ENCODE data around the gene TAOK1.
"Not testable (repeated sequence)": the region's sequence is repeated elsewhere in the genome, so short reads cannot be mapped to it uniquely, and the experiment has no call there.

Gene TAOK1

DNA sequence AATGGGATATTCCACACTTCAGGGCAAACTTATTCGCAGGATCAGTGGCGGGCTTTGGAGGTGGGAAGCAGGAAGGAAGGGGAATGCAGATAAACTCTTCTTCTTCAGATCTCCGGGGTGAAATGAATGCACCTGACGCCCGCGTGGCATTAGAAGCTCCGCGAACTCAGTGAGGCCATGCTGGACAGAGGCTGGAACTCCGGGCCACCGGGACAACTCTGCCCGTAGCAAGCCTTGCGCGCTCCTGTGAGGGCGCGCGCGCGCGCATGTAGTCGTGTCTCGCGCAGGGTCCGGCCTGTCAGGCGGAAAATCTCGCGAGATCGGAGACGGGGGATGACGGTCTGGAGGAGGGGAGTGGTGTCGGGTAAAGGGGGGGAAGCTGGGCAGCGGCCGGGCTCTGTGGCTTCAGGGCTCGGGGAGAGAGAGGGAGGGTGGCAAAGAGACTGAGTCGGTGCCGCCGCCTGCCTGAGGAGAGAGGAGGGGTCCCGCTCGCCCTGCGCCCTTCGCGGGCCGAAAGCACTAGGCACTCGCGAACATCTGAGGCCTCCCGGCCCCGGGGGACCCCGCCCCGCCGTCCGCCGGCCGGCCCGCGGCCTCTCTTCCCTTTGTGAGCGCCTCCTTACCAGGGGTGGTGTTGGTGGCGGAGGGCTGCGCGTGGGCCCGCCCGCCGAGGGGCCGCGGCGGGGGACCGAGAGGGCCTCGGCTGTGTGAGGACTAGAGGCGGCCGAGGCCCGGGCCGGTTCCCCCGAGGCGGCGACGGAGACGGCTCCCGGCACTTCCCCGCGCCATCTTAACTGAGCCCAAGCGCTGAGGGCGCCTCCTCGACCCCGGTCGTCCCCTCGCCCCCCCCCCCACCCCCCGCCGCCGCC, at the start of gene TAOK1:
Gene TAOK1, plus strand, starts transcription at position 382 of the 869 bp plus-strand sequence. CDS start 61,186 bp downstream, outside the sequence.
- DNase-seq (ENCODE audit: low read depth, low spot score), result peak; percentile 87

DNA sequence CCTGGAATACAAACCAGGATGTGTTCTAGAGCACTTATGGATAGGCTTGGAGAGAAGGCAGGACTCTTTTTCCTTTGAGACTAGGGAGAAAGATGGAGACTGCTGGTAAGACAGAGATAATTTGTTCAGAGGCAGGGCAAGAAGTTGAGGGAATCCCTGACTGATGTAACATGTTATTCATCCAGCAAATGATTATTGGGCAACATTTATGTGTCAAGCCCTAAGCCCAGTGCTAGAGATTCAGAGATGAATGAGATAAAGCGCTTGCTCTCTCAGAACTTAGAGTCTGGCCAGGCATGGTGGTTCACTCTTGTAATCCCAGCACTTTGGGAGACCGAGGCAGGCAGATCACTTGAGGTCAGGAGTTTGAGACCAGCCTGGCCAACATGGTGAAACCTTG, 48.4 kb upstream of the TAOK1 start:
- no peak for DNase-seq (ENCODE audit: low read depth, low spot score)

DNA sequence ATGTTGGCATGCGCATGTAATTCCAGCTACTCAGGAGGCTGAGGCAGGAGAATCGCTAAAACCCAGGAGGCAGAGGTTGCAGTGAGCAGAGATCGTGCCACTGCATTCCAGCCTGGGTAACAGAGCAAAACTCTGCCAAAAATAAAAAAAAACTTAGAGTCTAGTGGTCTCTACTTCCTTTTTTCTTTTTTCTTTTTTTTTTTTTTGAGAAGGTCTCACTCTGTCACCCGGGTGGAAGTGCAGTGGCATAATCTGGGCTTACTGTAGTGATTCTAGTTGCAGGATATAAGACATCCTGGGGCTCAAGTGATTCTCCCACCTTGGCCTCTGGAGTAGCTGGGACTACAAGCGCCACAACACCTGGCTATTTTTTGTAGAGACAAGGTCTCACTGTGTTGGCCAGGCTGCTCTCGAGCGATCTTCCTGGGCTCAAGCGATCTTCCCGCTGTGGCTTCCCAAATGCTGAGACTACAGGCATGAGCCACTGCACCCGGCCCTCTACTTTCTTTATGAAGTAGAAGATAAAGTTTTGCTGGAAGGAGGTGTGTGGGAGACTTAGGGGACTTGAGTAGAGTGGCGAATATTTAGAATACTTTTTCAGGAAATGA, 47.9 kb upstream of the TAOK1 start:
- no peak for DNase-seq (ENCODE audit: low read depth, low spot score)

DNA sequence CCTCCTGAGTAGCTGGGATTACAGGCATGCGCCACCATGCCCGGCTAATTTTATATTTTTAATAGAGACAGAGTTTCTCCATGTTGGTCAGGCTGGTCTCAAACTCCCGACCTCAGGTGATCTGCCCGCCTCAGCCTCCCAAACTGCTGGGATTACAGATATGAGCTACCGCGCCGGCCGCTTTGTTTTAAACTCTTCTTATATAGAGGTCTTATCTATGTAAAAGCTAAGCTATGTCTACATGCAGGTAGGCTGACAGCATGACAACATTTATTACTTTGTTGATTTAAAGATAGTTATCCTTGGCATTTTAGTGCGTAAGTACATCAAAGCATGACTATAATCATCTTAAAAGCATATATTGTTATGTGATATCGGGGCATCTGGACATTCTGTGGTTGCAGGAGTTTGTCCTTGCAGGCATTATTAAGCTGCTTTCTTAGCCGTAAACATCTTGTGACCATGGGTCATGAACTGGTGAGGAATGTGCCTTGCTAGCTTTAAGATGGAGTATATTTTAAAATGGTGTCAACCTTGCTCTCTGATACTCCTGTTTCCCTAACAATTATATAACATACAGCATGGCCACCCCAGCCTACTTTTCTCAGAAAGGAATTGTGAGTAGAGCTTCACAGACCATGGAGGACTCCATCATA, 45.8 kb upstream of the TAOK1 start:
- DNase-seq (ENCODE audit: low read depth, low spot score), result no peak

DNA sequence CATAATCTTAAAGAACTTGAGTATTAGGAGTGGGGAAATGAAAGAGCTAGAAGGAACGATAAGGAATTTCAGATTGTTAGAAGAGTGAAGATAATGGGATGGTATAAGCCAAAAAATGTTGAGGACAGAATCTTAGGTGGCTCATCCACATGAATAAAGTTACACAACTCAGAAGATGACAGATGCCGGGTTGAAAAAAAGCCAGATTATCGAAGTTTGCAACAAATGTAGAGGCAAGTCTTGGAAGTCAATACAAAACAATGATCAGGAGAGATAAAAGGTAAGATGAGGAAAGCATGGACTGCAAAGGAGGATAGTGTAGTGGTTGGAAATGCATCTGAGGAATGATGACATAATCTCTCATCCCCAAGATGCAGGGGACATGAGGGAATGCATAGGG, 45.1 kb upstream of the TAOK1 start:
- no peak for DNase-seq (ENCODE audit: low read depth, low spot score)

DNA sequence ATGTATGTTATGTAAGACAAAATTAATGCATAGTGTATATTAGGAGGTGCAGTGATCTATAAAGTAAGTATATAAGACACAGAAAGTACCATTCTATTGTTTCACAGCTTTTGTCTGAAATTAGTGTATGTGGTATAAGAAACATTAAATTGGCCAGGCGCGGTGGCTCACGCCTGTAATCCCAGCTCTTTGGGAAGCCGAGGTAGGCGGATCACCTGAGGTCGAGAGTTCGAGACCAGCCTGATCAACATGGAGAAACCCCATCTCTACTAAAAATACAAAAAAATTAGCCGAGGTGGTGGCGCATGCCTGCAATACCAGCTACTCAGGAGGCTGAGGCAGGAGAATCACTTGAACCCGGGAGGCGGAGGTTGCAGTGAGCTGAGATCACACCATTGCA, 44.7 kb upstream of the TAOK1 start:
- not testable (repeated sequence) for DNase-seq (ENCODE audit: low read depth, low spot score)

DNA sequence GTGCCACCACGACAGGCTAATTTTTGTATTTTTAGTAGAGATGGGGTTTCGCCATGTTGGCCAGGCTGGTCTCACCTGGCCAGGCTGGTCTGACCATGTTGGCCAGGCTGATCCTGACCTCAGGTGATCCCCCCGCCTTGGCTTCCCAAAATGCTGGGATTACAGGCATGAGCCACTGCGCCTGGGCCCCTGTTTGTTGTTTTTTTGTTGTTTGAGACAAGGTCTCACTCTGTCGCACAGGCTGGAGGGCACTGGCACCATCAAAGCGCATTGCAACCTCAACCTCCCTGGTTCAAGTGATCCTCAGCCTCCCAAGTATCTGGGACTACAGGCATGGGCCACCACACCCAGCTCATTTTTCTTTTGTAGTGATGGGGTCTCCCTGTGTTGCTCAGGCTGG, 43.7 kb upstream of the TAOK1 start:
- DNase-seq (ENCODE audit: low read depth, low spot score), result no peak

DNA sequence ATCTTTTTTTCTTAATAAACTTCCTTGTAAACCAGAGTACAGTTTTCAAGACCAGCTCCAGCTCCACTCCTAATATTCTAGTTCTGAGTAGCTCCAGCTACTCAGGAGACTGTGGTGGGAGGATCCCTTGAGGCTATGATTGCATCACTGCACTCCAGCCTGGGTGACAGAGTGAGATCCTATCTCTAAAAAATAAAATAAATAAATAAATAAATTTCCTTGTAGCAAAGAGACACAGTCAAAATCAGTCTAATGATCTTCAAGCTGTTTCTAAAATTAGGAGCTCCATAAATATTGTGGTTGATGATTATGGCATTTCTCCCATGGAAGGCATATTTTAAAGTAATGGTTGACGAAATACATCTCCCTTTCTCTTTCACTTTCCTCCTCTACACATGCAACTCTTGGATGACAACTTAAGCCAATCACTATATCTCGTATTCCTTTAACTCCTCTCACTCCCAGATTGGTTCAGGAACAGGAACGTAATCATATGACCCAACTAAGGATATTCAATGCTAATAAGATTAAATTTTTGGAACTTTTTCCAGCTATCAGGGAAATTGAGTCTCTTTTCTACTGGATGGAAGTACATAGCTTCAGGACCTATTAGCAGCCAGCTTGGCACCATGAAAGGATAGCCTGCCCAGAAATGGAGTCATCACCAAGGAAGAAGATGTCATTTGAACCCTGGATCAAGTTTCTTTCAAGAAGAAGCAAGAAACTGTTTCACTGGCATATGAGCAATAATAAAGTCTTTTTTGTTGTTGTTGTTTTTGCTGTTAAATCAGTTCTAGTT, 42.1 kb upstream of the TAOK1 start:
- DNase-seq (ENCODE audit: low read depth, low spot score), result no peak

DNA sequence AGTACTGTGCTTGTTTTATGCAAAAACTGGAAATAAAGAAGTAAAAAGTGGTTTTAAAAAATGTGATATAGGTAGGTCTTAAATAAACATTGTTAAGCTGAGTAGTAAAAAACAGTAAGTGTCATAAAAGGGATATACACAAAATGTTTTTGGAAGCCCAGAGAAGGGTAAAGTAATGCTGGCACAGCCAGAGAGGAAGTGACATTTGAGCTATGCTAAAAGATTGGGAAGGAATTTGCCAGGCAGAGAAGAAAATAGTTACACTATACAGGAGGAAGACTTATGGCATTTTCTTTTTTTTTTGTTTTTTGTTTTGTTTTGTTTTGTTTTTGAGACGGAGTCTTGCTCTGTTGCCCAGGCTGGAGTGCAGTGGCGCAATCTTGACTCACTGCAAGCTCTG, 40.8 kb upstream of the TAOK1 start:
- DNase-seq (ENCODE audit: low read depth, low spot score), result no peak

DNA sequence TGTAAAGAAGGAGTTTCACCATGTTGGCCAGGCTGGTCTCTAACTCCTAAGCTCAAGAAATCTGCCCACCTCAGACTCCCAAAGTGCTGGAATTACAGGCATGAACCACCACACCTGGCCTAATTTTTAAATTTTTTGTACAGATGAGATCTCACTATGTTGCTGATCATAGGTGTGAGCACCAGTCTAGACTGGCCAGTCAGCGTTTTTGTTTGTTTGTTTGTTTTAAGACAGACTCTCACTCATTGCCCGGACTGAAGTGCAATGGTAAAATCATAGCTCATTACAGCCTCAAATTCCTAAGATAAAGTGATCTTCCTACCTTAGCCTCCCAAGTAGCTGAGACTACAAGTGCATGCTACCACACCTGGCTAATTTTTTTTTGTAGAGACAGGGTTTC, 38.0 kb upstream of the TAOK1 start:
- no peak for DNase-seq (ENCODE audit: low read depth, low spot score)

DNA sequence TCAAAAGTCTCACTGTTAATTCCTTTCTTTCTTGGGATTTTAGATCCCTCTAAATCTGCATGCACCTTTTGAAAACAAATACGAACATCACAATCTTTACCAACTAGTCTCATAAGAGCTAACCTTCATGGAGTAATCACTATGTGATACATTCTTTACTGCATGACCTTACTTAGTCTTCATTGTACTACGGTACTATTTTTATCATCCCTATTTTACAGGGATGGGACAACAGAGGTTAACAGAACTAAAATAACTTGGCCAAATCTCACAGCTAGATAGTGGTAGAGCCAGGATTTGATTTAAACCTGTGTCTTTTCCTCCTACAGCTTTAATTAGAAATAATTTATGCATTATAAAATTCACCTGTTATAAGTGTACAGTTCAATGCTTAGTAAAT, 32.9 kb upstream of the TAOK1 start:
- no peak for DNase-seq (ENCODE audit: low read depth, low spot score)

DNA sequence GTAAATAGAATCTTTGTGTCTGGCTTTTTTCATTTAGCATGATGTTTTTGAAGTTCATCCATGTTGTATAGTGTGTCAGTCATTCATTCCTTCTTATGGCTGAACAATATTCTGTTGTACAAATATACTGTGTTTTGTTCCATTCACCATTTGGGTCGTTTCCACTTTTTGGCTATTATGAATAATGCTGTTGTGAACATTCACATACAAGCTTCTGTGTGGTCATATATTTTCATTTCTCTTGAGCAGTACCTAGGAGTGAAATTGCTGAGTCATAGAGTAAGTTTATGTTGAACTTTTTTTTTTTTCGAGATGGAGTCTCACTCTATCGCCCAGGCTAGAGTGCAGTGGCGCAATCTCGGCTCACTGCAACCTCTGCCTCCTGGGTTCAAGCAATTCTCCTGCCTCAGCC, 32.3 kb upstream of the TAOK1 start:
- no peak for DNase-seq (ENCODE audit: low read depth, low spot score)

DNA sequence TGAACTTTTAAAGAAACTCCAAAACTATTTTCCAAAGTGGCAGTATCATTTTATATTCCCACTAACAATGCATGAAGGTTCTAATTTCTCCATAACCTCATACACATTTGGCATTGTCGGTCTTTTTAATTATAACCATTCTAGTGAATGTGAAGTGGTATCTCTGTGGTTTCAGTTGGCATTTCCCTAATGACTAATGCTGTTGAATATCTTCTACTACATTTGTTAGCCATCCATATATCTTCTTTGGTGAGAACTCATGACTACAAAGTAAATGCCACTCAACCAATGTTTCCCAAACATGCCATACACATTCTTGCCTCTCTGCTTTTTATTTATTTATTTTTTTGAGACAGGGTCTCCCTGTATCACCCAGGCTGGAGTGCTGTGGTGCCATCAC, 31.7 kb upstream of the TAOK1 start:
- DNase-seq (ENCODE audit: low read depth, low spot score), result no peak

DNA sequence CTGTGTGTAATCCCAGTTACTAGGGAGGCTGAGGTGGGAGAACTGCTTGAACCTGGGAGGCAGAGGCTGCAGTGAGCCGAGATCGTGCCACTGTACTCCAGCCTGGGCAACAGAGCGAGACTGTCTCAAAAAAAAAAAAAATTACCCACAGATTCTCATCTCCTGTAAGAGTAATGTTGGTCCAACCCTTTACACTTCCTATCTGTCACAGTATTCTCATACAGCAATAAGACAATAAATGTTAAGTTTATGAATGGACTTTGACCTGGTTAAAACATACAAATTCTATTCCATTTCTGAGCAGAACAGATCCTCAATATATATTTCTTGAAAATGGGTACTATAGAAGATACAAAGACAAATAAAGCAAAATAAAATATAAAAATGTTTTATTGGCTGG, 30.4 kb upstream of the TAOK1 start:
- no peak for DNase-seq (ENCODE audit: low read depth, low spot score)

DNA sequence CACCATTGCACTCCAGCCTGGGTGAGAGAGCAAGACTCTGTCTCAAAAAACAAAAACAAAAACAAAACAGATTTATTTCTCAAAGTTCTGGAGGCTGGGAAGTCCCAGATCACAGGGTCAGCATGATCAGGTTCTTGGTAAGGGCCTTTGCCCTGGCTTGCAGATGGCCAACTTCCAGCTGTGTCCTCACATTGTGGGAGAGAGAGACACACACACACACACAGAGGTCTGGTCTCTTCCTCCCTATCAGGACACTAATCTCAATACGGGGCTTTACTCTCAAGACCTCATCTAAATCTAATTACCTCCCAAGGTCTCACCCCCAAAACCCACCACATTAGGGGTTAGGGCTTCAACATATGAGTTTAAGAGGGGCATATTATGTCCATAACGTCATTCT, 26.4 kb upstream of the TAOK1 start:
- DNase-seq (ENCODE audit: low read depth, low spot score), result no peak

DNA sequence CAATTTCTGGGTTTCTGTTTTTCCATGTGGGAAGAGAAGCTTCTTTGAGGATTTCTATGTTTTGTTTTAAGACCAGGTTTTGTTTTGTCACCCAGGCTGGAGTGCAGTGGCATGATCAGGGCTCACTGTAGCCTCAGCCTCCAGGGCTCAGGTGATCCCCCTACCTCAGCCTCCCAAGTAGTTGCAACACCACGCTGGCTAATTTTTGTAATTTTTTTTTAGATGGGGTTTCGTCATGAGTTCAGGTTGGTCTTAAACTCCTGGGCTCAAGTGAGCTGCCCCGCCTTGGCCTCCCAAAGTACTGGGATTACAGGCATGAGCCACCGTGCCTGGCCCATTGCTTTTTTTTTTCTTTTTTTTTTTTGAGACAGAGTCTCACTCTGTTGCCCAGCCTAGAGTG, 25.5 kb upstream of the TAOK1 start:
- no peak for DNase-seq (ENCODE audit: low read depth, low spot score)

DNA sequence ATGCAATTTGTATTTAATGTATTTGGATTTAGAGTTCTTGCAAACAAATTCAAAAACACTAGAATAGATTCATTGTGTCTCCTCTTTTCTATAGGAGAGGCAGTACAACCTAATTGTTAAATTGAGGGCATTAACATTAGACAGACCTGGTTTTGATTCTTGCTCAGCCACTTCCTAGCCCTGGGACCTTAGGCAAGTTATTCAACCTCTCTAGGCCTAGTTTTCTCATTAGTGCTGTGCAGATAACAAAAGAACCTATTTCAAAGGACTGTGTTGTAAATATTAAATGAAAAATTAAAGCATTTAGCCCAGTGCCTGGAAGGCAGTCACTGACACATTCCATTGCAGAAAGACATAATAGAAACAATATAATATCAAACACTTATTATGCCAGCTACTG, 22.0 kb upstream of the TAOK1 start:
- DNase-seq (ENCODE audit: low read depth, low spot score), result no peak

DNA sequence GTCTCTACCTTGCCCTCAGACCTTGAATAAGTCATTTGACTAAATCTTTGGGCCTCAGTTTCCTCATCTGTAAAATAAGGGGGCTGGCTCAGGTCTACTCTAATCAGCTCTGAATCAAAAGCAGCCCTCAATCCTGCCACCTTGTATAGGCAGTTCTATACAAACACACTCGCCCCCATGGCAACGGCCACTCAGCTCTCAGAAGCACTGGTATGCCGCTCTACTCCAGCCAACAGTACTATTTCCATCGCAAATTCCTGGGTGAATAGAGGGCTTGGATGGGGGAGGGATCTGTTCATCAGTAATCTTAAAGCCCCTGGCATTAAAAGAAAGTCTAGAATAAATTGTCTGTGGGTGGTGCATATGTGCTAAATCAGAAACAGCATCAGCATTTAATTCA, 21.2 kb upstream of the TAOK1 start:
- DNase-seq (ENCODE audit: low read depth, low spot score), result no peak

DNA sequence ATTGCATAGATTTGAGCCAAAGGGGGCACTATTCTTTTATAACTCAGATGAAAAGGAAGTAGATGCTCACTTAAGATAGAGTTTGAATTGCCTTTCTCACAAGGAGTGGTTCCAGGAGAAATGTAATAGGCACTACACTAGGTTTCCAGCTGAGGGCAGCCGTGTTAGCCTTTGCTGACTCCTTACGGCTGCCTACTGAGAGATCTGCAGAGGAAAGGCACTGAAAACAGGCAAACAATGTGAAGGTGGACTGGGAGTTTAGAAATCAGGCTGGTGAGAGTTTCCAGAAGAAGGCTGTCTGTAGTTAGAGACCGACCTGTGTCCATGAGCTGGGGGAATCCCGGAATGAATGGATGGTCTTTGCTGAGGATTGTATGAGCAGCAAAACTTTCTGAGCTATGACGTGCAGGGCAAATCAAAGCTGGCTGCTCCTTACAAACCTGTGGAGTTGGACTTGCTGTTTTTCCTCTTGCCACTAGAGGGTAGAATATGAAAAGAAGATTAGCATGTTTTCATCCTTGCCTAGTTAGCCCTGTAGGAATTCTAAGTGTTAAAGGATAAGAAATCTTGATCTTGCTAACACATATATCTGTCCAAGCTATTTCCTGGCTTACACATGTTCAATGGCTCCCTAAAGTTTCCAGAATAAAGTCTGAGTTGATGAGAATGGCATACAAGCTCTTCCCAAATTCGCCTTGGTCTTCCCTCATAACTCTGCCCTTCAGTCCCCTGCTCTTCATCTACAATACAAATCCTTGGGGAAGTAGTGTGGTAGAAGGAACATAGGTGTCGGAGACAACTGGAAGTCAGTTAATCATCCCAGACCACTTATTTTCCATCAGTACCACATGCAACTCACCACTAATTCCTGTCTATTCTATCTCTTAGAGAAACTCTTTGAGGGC, 20.1 kb upstream of the TAOK1 start:
- peak; percentile 69 for DNase-seq (ENCODE audit: low read depth, low spot score)

DNA sequence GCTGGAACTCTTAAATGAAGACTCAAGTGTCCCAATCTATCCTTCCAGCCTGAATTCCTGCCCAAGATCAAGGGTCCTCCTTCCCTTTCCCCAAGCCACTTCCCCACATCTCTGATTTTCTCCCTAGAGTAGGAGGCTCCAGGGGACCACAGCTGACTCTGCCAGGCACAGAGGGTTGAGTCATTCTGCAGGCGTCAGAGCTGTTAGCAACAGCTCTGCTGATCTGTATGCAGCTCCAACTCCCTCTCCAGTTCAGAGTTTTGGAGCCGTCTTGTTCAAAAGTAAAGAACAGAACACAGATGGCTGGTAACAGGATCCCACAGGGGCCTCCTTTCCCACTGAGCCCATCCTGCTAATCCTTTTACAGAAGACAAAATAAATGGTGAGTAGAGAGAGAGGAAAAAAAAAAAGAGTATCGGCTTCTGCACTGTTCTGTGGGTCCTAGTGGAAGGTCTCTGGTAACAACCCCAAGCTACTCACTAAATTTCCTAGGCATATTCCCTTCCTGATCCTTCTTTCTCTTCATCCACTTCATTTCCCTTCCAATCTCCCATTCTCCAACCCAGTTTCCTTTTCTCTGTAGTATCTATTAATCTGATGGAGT, 13.4 kb upstream of the TAOK1 start:
- DNase-seq (ENCODE audit: low read depth, low spot score), result no peak

DNA sequence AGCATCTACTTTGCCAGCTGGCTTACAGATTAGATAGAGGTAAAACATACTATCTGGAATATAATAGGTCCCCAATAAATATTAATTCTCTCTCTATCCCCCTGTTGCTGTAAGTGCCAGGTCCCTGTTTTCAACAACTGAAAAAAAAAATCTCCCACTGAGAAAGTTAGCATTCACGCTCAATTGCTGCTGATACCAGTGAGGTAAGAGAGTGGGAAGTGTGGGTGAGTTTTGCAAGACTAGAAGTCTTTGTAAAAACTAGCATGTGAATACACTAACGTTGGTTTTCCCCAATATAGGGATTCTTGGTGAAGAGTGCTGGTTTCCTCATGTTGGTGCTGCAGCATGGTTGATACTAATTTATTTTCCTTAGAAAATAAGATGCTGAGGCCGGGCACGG, 11.7 kb upstream of the TAOK1 start:
- DNase-seq (ENCODE audit: low read depth, low spot score), result no peak
